ENCODE data around the gene SLAMF1.
"Not testable (repeated sequence)": the region's sequence is repeated elsewhere in the genome, so short reads cannot be mapped to it uniquely, and the experiment has no call there.

Gene SLAMF1

GRCh38 chr1:160638926-160639325 is 7.9 kb downstream of the SLAMF1 start:
- peak overlapping the region; percentile 50 for H3K4me3 ChIP-seq (ENCODE audit: low read length)

GRCh38 chr1:160638540-160638857 is 8.3 kb downstream of the SLAMF1 start:
- TF ChIP-seq ZNF274 (IDR thresholded peaks at IDR 0.05; ENCODE audit: low read depth, low read length): no peak
- peak overlapping the region; percentile 50 for H3K4me3 ChIP-seq (ENCODE audit: low read length)

More at GRCh38 chr1:160638926-160639325, 7.9 kb downstream of the SLAMF1 start:
- TF ChIP-seq ZNF274 (IDR thresholded peaks at IDR 0.05; ENCODE audit: low read depth, low read length): no peak

GRCh38 chr1:160637821-160638539 is 8.9 kb downstream of the SLAMF1 start:
- H3K4me3 ChIP-seq (ENCODE audit: low read length): peak overlapping the region; percentile 50
- TF ChIP-seq ZNF274 (IDR thresholded peaks at IDR 0.05; ENCODE audit: low read depth, low read length): no peak

- TF ChIP-seq ZNF274 (IDR thresholded peaks at IDR 0.05; ENCODE audit: low read depth, low read length): no peak
- H3K4me3 ChIP-seq (ENCODE audit: low read length): no peak overlapping the region
These were observed 9.8 kb downstream of the SLAMF1 start for GRCh38 chr1:160637065-160637464.

GRCh38 chr1:160636547-160636946 is 10.3 kb downstream of the SLAMF1 start:
- TF ChIP-seq ZNF274 (IDR thresholded peaks at IDR 0.05; ENCODE audit: low read depth, low read length): no peak
- H3K4me3 ChIP-seq (ENCODE audit: low read length): no peak overlapping the region

- H3K4me3 ChIP-seq (ENCODE audit: low read length): no peak overlapping the region
- no peak for TF ChIP-seq ZNF274 (IDR thresholded peaks at IDR 0.05; ENCODE audit: low read depth, low read length)
These were observed 10.8 kb downstream of the SLAMF1 start for GRCh38 chr1:160636076-160636475.

GRCh38 chr1:160634543-160635491 is 12.0 kb downstream of the SLAMF1 start:
- no peak overlapping the region for H3K4me3 ChIP-seq (ENCODE audit: low read length)
- TF ChIP-seq ZNF274 (IDR thresholded peaks at IDR 0.05; ENCODE audit: low read depth, low read length): no peak

GRCh38 chr1:160633330-160633903 is 13.4 kb downstream of the SLAMF1 start:
- no peak overlapping the region for H3K4me3 ChIP-seq (ENCODE audit: low read length)
- TF ChIP-seq ZNF274 (IDR thresholded peaks at IDR 0.05; ENCODE audit: low read depth, low read length): no peak

- TF ChIP-seq ZNF274 (IDR thresholded peaks at IDR 0.05; ENCODE audit: low read depth, low read length): no peak
- no peak overlapping the region for H3K4me3 ChIP-seq (ENCODE audit: low read length)
These were observed 14.7 kb downstream of the SLAMF1 start for GRCh38 chr1:160631983-160632625.

GRCh38 chr1:160630523-160631451 is 16.1 kb downstream of the SLAMF1 start:
- TF ChIP-seq ZNF274 (IDR thresholded peaks at IDR 0.05; ENCODE audit: low read depth, low read length): no peak
- no peak overlapping the region for H3K4me3 ChIP-seq (ENCODE audit: low read length)

GRCh38 chr1:160629286-160630210 is 17.3 kb downstream of the SLAMF1 start:
- TF ChIP-seq ZNF274 (IDR thresholded peaks at IDR 0.05; ENCODE audit: low read depth, low read length): no peak
- H3K4me3 ChIP-seq (ENCODE audit: low read length): no peak overlapping the region

GRCh38 chr1:160628799-160629263 is 18.0 kb downstream of the SLAMF1 start:
- H3K4me3 ChIP-seq (ENCODE audit: low read length): no peak overlapping the region
- no peak for TF ChIP-seq ZNF274 (IDR thresholded peaks at IDR 0.05; ENCODE audit: low read depth, low read length)

GRCh38 chr1:160627677-160628289 is 19.1 kb downstream of the SLAMF1 start:
- H3K4me3 ChIP-seq (ENCODE audit: low read length): not testable (repeated sequence)

All from GM08714 (cell line).